ENCODE data around the gene TIMMDC1.

The TIMMDC1 gene

DNA sequence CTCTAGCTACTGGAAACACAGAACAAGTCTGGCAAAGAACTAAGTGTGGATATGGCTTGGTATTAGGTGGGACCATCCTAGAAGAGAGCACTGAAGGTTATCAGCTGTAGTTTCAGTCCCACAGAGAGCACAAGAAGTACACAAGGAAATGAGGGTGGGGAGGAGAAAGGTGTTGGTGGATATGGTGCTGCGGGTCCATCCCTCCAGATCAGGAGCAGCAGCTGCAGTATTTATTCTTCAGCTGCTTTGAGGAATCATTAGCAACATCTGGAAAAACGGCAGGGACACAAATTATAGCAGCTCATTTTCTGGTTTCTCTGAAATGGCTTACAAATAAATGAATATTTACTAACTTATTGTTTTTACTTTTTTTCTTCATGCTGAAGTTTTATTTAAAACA, 32.1 kb downstream of the TIMMDC1 start:
- Histone ChIP-seq H3K4me3 (ENCODE audit: severe bottlenecking) (no peak overlapping the region), H3K4me1 (ENCODE audit: insufficient read depth, poor library complexity, severe bottlenecking) (no peaks in the 10 kb centered on the region), H3K27me3 (ENCODE audit: insufficient read depth, poor library complexity, severe bottlenecking) (no peaks in the 10 kb centered on the region), H3K27ac (ENCODE audit: poor library complexity, severe bottlenecking) (no peak overlapping the region), H3K36me3 (ENCODE audit: low read depth) (no peaks in the 10 kb centered on the region), H3K9me3 (ENCODE audit: severe bottlenecking) (no peaks in the 10 kb centered on the region)
- TF ChIP-seq, protein P1, sequence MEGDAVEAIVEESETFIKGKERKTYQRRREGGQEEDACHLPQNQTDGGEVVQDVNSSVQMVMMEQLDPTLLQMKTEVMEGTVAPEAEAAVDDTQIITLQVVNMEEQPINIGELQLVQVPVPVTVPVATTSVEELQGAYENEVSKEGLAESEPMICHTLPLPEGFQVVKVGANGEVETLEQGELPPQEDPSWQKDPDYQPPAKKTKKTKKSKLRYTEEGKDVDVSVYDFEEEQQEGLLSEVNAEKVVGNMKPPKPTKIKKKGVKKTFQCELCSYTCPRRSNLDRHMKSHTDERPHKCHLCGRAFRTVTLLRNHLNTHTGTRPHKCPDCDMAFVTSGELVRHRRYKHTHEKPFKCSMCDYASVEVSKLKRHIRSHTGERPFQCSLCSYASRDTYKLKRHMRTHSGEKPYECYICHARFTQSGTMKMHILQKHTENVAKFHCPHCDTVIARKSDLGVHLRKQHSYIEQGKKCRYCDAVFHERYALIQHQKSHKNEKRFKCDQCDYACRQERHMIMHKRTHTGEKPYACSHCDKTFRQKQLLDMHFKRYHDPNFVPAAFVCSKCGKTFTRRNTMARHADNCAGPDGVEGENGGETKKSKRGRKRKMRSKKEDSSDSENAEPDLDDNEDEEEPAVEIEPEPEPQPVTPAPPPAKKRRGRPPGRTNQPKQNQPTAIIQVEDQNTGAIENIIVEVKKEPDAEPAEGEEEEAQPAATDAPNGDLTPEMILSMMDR (IDR thresholded peaks at IDR 0.05; ENCODE audit: poor library complexity, severe bottlenecking), result no peak
- DNase-seq (ENCODE audit: low spot score) (no peak), ATAC-seq (ENCODE audit: low read depth) (no peak)

DNA sequence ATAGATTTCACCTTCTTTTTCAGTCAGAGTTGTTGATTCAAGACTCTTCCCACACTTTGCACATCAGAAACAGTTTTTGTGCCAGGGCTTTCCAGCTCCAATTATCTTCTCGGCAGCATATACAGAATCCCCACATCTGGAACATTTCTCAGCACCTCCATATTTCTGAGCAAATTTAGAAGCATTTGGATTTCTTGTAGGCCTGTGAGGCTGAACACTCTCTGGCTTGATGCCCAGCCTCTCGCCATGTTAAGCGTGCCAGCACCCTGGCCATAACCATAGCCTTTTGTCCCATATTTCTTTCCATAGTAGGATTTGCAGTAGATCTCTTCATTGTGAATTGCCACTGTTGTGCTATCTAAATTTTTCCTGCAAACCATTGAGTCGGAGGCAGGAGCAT, 32.8 kb downstream of the TIMMDC1 start:
- no peaks in the 10 kb centered on the region for H3K9me3 ChIP-seq (ENCODE audit: severe bottlenecking)
- H3K4me3 ChIP-seq (ENCODE audit: severe bottlenecking), result no peak overlapping the region
- H3K27ac ChIP-seq (ENCODE audit: poor library complexity, severe bottlenecking), result no peak overlapping the region
- H3K4me1 ChIP-seq (ENCODE audit: insufficient read depth, poor library complexity, severe bottlenecking), result no peaks in the 10 kb centered on the region
- H3K27me3 ChIP-seq (ENCODE audit: insufficient read depth, poor library complexity, severe bottlenecking), result no peaks in the 10 kb centered on the region
- ATAC-seq (ENCODE audit: low read depth), result no peak
- DNase-seq (ENCODE audit: low spot score), result no peak
- TF ChIP-seq, protein P1 (IDR thresholded peaks at IDR 0.05; ENCODE audit: poor library complexity, severe bottlenecking), result no peak
- no peaks in the 10 kb centered on the region for H3K36me3 ChIP-seq (ENCODE audit: low read depth)

GRCh38 chr3:119534296-119534695, 35.9 kb downstream of the TIMMDC1 start:
- no peaks in the 10 kb centered on the region for H3K9me3 ChIP-seq (ENCODE audit: severe bottlenecking)
- no peak overlapping the region for H3K4me3 ChIP-seq (ENCODE audit: severe bottlenecking)
- no peaks in the 10 kb centered on the region for H3K4me1 ChIP-seq (ENCODE audit: insufficient read depth, poor library complexity, severe bottlenecking)
- no peak overlapping the region for H3K27ac ChIP-seq (ENCODE audit: poor library complexity, severe bottlenecking)
- DNase-seq (ENCODE audit: low spot score) (no peak), ATAC-seq (ENCODE audit: low read depth) (no peak)
- TF ChIP-seq, protein P1 (IDR thresholded peaks at IDR 0.05; ENCODE audit: poor library complexity, severe bottlenecking), result no peak
- no peaks in the 10 kb centered on the region for H3K27me3 ChIP-seq (ENCODE audit: insufficient read depth, poor library complexity, severe bottlenecking)
- H3K36me3 ChIP-seq (ENCODE audit: low read depth), result no peaks in the 10 kb centered on the region

- no peak for DNase-seq (ENCODE audit: low spot score)
Measured at GRCh38 chr3:119536757-119537156, 38.4 kb downstream of the TIMMDC1 start.

DNA sequence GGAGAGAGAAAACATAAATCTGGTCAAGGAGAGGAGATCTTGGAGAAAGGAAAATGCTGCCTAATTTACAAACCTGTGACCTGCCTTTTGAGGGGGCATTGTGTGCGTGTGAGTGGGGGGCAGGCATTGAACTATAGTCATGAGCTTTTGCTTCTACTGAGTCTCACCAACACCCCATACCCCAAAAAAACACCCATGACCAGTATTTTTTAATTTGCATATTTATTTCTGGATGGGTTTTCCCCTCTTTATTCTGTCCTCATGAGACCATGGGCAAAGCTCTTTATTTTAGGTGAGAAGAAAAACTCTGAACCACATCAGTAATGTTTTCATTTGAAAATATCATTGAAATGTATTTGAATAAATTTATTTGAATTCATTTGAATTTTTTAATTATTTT, 40.4 kb downstream of the TIMMDC1 start:
- Histone ChIP-seq H3K36me3 (ENCODE audit: low read depth) (no peaks in the 10 kb centered on the region), H3K9me3 (ENCODE audit: severe bottlenecking) (no peaks in the 10 kb centered on the region), H3K4me3 (ENCODE audit: severe bottlenecking) (no peak overlapping the region), H3K27me3 (ENCODE audit: insufficient read depth, poor library complexity, severe bottlenecking) (no peaks in the 10 kb centered on the region), H3K4me1 (ENCODE audit: insufficient read depth, poor library complexity, severe bottlenecking) (no peaks in the 10 kb centered on the region), H3K27ac (ENCODE audit: poor library complexity, severe bottlenecking) (no peak overlapping the region)
- DNase-seq (ENCODE audit: low spot score) (no peak), ATAC-seq (ENCODE audit: low read depth) (no peak)
- TF ChIP-seq, protein P1 (IDR thresholded peaks at IDR 0.05; ENCODE audit: poor library complexity, severe bottlenecking), result no peak

More at GRCh38 chr3:119536757-119537156, 38.4 kb downstream of the TIMMDC1 start:
- H3K4me3 ChIP-seq (ENCODE audit: severe bottlenecking), result no peak overlapping the region
- TF ChIP-seq, protein P1 (IDR thresholded peaks at IDR 0.05; ENCODE audit: poor library complexity, severe bottlenecking), result no peak
- H3K27ac ChIP-seq (ENCODE audit: poor library complexity, severe bottlenecking), result no peak overlapping the region
- no peaks in the 10 kb centered on the region for H3K9me3 ChIP-seq (ENCODE audit: severe bottlenecking)
- no peaks in the 10 kb centered on the region for H3K36me3 ChIP-seq (ENCODE audit: low read depth)
- no peaks in the 10 kb centered on the region for H3K27me3 ChIP-seq (ENCODE audit: insufficient read depth, poor library complexity, severe bottlenecking)
- ATAC-seq (ENCODE audit: low read depth), result no peak
- H3K4me1 ChIP-seq (ENCODE audit: insufficient read depth, poor library complexity, severe bottlenecking), result no peaks in the 10 kb centered on the region
